Mammary epithelial cell (primary cell): ENCODE measurements around the gene FPR1.

Source experiments
- CTCF ChIP-seq, 2 donors: IDR thresholded peaks in 1 of 2; conservative IDR thresholded peaks in 1 of 2; 2 replicates each; pipeline ENCODE4 v1.5.1; 2011 to 2012; ENCODE audit warnings: inconsistent platforms in 2 of 2, low read length in 2 of 2, mild to moderate bottlenecking in 2 of 2, control low read depth in 1 of 2, low read depth in 1 of 2; ENCODE audit not compliant: insufficient read depth in 1 of 2; ENCODE audit errors: extremely low read depth in 1 of 2
- EZH2 ChIP-seq: IDR thresholded peaks from 2 replicates; pipeline ENCODE4 v1.6.1; 2012; ENCODE audit warnings: low read length, inconsistent platforms, borderline replicate concordance

- no peak for TF ChIP-seq EZH2
- no peak for TF ChIP-seq CTCF (conservative IDR thresholded peaks at IDR 0.05 in 1 of 2, IDR thresholded peaks at IDR 0.05 in 1 of 2; ENCODE audit: extremely low read depth in 1 of 2, insufficient read depth in 1 of 2, low read depth in 1 of 2, low read length in 2 of 2)
Observed at GRCh38 chr19:51771376-51772130, 19.9 kb upstream of the FPR1 start.
